ENCODE measurements around the gene CCDC142. TPM values are rescaled to one million over a fixed set of nuclear protein-coding genes. Genes with fewer than 3 reads are reported as not detected.

CCDC142 gene
- total and polyA plus RNA-seq, 3 donors from 2014 or later = 15.5 to 30.2 (median 29.4) TPM

- intact Hi-C loops (cut with DNase I; ENCODE audit: low total_unique reads) = no loop called here
- H3K4me1 ChIP-seq = peaks cover 16% of the 10 kb centered on the region
- H3K27ac ChIP-seq = no peak overlapping the region
- TF ChIP-seq POLR2A (IDR thresholded peaks at IDR 0.05) = no peak
- TF ChIP-seq, protein P1, sequence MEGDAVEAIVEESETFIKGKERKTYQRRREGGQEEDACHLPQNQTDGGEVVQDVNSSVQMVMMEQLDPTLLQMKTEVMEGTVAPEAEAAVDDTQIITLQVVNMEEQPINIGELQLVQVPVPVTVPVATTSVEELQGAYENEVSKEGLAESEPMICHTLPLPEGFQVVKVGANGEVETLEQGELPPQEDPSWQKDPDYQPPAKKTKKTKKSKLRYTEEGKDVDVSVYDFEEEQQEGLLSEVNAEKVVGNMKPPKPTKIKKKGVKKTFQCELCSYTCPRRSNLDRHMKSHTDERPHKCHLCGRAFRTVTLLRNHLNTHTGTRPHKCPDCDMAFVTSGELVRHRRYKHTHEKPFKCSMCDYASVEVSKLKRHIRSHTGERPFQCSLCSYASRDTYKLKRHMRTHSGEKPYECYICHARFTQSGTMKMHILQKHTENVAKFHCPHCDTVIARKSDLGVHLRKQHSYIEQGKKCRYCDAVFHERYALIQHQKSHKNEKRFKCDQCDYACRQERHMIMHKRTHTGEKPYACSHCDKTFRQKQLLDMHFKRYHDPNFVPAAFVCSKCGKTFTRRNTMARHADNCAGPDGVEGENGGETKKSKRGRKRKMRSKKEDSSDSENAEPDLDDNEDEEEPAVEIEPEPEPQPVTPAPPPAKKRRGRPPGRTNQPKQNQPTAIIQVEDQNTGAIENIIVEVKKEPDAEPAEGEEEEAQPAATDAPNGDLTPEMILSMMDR (IDR thresholded peaks at IDR 0.05) = no peak
- 95 to 99% methylated on average over 11 of the region's 11 CpGs for WGBS, 2 donors
- no peak for DNase-seq
- no peaks in the 10 kb centered on the region for H3K36me3 ChIP-seq (ENCODE audit: low read depth, missing control alignments)
- no peak overlapping the region for H3K4me3 ChIP-seq
- no peaks in the 10 kb centered on the region for H3K27me3 ChIP-seq
- H3K9me3 ChIP-seq = no peaks in the 10 kb centered on the region
These were observed 43.9 kb upstream of the CCDC142 start for GRCh38 chr2:74526649-74527230.

- no peak for TF ChIP-seq POLR2A (IDR thresholded peaks at IDR 0.05)
- TF ChIP-seq, protein P1 (IDR thresholded peaks at IDR 0.05) = no peak
- peak; percentile 37 for DNase-seq
- WGBS, 2 donors = 86 to 93% methylated on average over 11 of the region's 11 CpGs
- no peaks in the 10 kb centered on the region for H3K27me3 ChIP-seq
- intact Hi-C loops (cut with DNase I; ENCODE audit: low total_unique reads) = no loop called here
- H3K27ac ChIP-seq = no peak within 1 kb of the TSS
- no peaks in the 10 kb centered on the region for H3K36me3 ChIP-seq (ENCODE audit: low read depth, missing control alignments)
- H3K9me3 ChIP-seq = no peaks in the 10 kb centered on the region
- H3K4me3 ChIP-seq = no peak within 1 kb of the TSS
- H3K4me1 ChIP-seq = peaks cover 10% of the 10 kb centered on the region
These were observed 43.2 kb upstream of the CCDC142 start, which contains the start of gene DQX1 for GRCh38 chr2:74525717-74526648. TSS of gene DQX1 (minus strand) at chr2:74526231. CDS start at chr2:74525729, 502 bp downstream.

DNA sequence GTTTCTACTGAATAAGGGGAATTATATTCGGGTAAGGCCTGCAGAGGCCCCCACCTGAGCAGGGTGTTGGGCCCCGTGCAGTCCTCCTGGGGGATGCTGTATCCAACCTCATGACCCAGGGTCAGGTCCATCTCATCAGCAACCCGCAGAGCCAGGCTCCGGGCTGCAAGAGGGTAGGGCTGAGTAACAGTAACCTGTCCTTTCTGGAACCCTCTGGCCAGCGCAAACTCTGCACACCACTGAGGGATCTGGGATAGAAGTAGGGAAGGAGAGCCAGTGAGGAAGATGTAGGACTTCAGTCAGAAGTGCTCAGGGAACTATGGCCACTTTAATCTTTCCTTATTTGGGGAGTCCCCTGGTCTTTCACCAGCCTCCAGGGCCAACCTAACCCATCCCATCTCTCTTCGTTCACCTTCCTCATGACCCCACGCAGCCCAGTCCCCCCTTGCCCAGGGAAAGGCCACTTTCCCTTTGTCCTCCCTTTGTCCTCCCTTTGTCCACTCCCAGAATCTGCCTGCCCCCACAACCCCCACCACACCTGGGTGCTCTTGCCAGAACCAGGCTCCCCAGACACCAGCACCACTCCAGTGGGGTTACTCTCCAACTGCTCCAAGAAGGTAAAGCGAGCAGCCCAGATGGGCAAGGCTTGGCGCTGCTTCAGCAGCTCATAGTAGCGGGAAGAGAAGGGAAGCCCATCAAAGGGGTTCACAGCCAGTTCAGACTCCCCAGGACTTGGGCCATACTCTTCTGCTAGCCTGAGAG is 42.3 kb upstream of the CCDC142 start:
- H3K9me3 ChIP-seq = no peaks in the 10 kb centered on the region
- H3K4me3 ChIP-seq = no peak overlapping the region
- H3K4me1 ChIP-seq = peaks cover 7% of the 10 kb centered on the region
- TF ChIP-seq, protein P1 (IDR thresholded peaks at IDR 0.05) = no peak
- TF ChIP-seq POLR2A (IDR thresholded peaks at IDR 0.05) = no peak
- 88 to 90% methylated on average over 10 of the region's 10 CpGs for WGBS, 2 donors
- H3K27me3 ChIP-seq = no peaks in the 10 kb centered on the region
- intact Hi-C loops (cut with DNase I; ENCODE audit: low total_unique reads) = no loop called here
- no peak overlapping the region for H3K27ac ChIP-seq
- DNase-seq = no peak
- no peaks in the 10 kb centered on the region for H3K36me3 ChIP-seq (ENCODE audit: low read depth, missing control alignments)

- H3K27ac ChIP-seq = no peak overlapping the region
- TF ChIP-seq, protein P1 (IDR thresholded peaks at IDR 0.05) = no peak
- no peak for TF ChIP-seq POLR2A (IDR thresholded peaks at IDR 0.05)
- peaks cover 7% of the 10 kb centered on the region for H3K4me1 ChIP-seq
- H3K36me3 ChIP-seq (ENCODE audit: low read depth, missing control alignments) = no peaks in the 10 kb centered on the region
- intact Hi-C loops (cut with DNase I; ENCODE audit: low total_unique reads) = no loop called here
- WGBS, 2 donors = 86 to 91% methylated on average over 7 to 9 of the region's 9 CpGs
- no peaks in the 10 kb centered on the region for H3K27me3 ChIP-seq
- H3K9me3 ChIP-seq = no peaks in the 10 kb centered on the region
- H3K4me3 ChIP-seq = no peak overlapping the region
- DNase-seq = no peak
These were observed 41.2 kb upstream of the CCDC142 start for GRCh38 chr2:74524005-74524404.

All from testis (tissue), 3 donors.